WERI-Rb-1 (cell line): ENCODE measurements around the gene CMC1.

Experiments used
- DNase-seq: peaks from one replicate; pipeline ENCODE4 v3.0.0-alpha.2; 2020
- H3K27ac ChIP-seq: fragments of 250-450 bp; sonication (Bioruptor Pico); 2 replicates; pipeline ENCODE4 v1.5.1; 2020; ENCODE audit warnings: mild to moderate bottlenecking, moderate library complexity
- H3K27me3 ChIP-seq: fragments of 250-450 bp; sonication (Bioruptor Pico); 2 replicates; pipeline ENCODE4 v1.5.1; 2021; ENCODE audit warnings: mild to moderate bottlenecking, low read depth, moderate library complexity; ENCODE audit not compliant: insufficient read depth, severe bottlenecking
- H3K36me3 ChIP-seq: fragments of 250-450 bp; sonication (Bioruptor Pico); 2 replicates; pipeline ENCODE4 v1.5.1; 2020; ENCODE audit warnings: mild to moderate bottlenecking, moderate library complexity
- H3K4me3 ChIP-seq: 2 replicates; pipeline ENCODE4 v1.5.1; 2011; ENCODE audit warnings: low read depth, mild to moderate bottlenecking, control low read depth, low read length
- H3K9me3 ChIP-seq: fragments of 250-450 bp; sonication (Bioruptor Pico); 2 replicates; pipeline ENCODE4 v1.5.1; 2021; ENCODE audit warnings: mild to moderate bottlenecking, moderate library complexity; ENCODE audit not compliant: severe bottlenecking
- CTCF ChIP-seq: IDR thresholded peaks from 2 replicates; pipeline ENCODE4 v1.5.1; 2011; ENCODE audit warnings: low read depth, mild to moderate bottlenecking, control low read depth, inconsistent platforms, low read length

CMC1 gene

GRCh38 chr3:28207000-28207733 is 34.3 kb upstream of the CMC1 start:
- Histone ChIP-seq H3K4me3 (no peak overlapping the region), H3K36me3 (no peaks in the 10 kb centered on the region), H3K27ac (no peak overlapping the region), H3K27me3 (no peaks in the 10 kb centered on the region), H3K9me3 (no peaks in the 10 kb centered on the region)
- DNase-seq = no peak
- TF ChIP-seq CTCF = no peak

GRCh38 chr3:28210968-28211713 is 30.3 kb upstream of the CMC1 start:
- Histone ChIP-seq H3K9me3 (no peaks in the 10 kb centered on the region), H3K27ac (no peak overlapping the region), H3K4me3 (no peak overlapping the region), H3K27me3 (no peaks in the 10 kb centered on the region), H3K36me3 (no peaks in the 10 kb centered on the region)
- TF ChIP-seq CTCF = no peak
- no peak for DNase-seq

- no peaks in the 10 kb centered on the region for H3K36me3 ChIP-seq
- H3K9me3 ChIP-seq = no peaks in the 10 kb centered on the region
- H3K27ac ChIP-seq = no peak overlapping the region
- TF ChIP-seq CTCF = no peak
- H3K27me3 ChIP-seq = no peaks in the 10 kb centered on the region
- no peak overlapping the region for H3K4me3 ChIP-seq
- no peak for DNase-seq
Measured at GRCh38 chr3:28212681-28213080, 28.7 kb upstream of the CMC1 start.

- no peak for TF ChIP-seq CTCF
- H3K9me3 ChIP-seq = no peaks in the 10 kb centered on the region
- DNase-seq = no peak
- no peaks in the 10 kb centered on the region for H3K36me3 ChIP-seq
- no peak overlapping the region for H3K27ac ChIP-seq
- no peak overlapping the region for H3K4me3 ChIP-seq
- H3K27me3 ChIP-seq = no peaks in the 10 kb centered on the region
Measured at GRCh38 chr3:28215407-28215806, 26.0 kb upstream of the CMC1 start.

DNA sequence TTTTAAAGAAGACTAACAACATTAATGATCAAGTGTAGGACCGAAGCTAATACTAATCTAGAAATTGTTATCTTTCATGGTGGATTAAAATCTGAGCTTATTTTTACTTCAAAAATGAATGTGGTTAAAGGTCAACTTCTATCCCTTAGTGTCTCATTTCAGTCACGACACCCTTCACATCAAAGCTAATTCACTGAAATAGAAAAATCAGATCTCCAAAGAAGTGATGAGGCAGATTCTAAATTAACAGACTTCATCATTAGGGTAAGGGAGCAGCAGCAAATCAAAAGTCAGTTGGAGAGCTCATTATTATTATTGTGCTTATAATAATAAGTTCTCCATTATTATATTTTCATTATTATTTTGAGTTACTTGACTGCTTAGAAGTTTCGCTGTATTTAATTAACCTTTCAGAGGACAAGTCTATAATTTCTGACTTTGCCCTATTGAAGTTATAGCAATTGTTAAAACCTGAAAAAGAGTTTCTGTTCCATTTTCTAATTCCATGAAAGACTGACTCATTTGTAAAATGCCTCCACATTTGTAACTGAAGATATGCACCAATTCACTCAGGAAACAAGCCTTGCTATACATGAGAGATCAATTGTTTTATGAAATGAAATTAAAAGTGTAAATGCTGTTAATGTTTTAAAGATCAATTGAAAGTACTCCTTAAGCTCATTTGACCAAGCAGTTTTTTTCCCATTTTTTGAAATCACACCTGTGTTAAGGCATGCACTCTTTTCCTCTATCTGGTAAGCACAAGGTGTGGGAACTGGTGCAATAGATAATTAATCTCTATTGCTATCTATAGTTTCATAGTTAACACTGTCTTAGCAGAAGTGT is 23.1 kb upstream of the CMC1 start:
- DNase-seq = no peak
- Histone ChIP-seq H3K9me3 (no peaks in the 10 kb centered on the region), H3K27me3 (no peaks in the 10 kb centered on the region), H3K27ac (no peak overlapping the region), H3K4me3 (no peak overlapping the region), H3K36me3 (no peaks in the 10 kb centered on the region)
- TF ChIP-seq CTCF = no peak
